ENCODE results near the gene ST3GAL4. TPM values are rescaled to one million over a fixed set of nuclear protein-coding genes. Genes with fewer than 3 reads are reported as not detected.
A peak's percentile ranks its signal among the peaks of the same experiment; 100 is the strongest.

The ST3GAL4 gene
- total and polyA plus RNA-seq, 8 donors, result 30.2 to 38.8 (median 34.6) TPM

DNA sequence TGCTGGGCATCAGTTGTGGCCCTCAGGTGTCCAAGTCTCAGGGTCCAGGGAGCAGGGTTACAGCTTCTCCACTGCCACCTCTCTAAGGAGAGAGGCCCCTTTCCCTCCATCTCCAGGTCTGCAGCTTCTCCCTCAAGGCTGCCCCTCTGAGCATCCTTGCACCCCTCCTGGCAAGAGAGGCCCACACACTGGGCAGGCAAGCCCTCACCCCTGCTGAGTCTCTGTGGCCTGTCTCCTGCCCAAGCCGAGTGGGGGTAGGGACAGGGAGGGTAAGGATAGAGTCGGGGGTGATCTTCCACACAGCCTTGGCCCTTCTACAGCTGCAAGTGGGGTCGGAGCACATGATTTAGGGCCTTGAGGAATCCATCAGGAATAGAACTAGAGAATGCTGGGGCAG, 76.6 kb downstream of the ST3GAL4 start:
- TF ChIP-seq, protein P1, sequence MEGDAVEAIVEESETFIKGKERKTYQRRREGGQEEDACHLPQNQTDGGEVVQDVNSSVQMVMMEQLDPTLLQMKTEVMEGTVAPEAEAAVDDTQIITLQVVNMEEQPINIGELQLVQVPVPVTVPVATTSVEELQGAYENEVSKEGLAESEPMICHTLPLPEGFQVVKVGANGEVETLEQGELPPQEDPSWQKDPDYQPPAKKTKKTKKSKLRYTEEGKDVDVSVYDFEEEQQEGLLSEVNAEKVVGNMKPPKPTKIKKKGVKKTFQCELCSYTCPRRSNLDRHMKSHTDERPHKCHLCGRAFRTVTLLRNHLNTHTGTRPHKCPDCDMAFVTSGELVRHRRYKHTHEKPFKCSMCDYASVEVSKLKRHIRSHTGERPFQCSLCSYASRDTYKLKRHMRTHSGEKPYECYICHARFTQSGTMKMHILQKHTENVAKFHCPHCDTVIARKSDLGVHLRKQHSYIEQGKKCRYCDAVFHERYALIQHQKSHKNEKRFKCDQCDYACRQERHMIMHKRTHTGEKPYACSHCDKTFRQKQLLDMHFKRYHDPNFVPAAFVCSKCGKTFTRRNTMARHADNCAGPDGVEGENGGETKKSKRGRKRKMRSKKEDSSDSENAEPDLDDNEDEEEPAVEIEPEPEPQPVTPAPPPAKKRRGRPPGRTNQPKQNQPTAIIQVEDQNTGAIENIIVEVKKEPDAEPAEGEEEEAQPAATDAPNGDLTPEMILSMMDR (IDR thresholded peaks at IDR 0.05), result no peak
- H3K36me3 ChIP-seq, result no peaks in the 10 kb centered on the region
- H3K4me1 ChIP-seq, result peaks cover 3% of the 10 kb centered on the region in 2 donors
- peak overlapping the region; percentile 7 to 56 for H3K27ac ChIP-seq
- no peaks in the 10 kb centered on the region for H3K27me3 ChIP-seq
- H3K9me3 ChIP-seq, result no peaks in the 10 kb centered on the region
- ATAC-seq, result peak; percentile 5
- intact Hi-C loops (cut with DNase I), result loop anchor here in 1 of 2 donors (10.0 kb wide), 1 partner anchor 117 kb away; no protein-coding TSS in a partner anchor
- DNase-seq, result no peak
- H3K4me3 ChIP-seq, result no peak overlapping the region

DNA sequence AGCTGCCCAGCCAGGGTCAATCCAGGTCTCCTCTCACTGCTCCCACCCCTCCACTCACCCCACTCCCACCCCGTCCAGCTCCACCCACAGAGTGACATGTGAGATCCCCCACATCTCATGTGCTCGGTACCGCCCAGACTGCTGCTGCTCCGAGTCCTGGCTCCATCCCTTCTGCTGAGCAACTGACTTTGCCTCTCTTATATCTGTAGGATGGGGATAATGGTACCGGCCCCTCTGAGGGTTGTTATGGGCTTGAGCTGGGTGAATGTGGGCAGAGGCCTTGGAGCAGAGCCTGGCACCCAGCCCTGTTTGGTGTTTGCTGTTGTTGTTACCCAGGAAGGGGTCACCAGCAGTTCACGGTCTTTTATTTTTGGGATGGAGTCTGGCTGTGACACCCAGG, 77.0 kb downstream of the ST3GAL4 start:
- peak overlapping the region; percentile 7 to 56 for H3K27ac ChIP-seq
- intact Hi-C loops (cut with DNase I), result loop anchor here in 1 of 2 donors (10.0 kb wide), 1 partner anchor 118 kb away; no protein-coding TSS in a partner anchor
- H3K36me3 ChIP-seq, result no peaks in the 10 kb centered on the region

DNA sequence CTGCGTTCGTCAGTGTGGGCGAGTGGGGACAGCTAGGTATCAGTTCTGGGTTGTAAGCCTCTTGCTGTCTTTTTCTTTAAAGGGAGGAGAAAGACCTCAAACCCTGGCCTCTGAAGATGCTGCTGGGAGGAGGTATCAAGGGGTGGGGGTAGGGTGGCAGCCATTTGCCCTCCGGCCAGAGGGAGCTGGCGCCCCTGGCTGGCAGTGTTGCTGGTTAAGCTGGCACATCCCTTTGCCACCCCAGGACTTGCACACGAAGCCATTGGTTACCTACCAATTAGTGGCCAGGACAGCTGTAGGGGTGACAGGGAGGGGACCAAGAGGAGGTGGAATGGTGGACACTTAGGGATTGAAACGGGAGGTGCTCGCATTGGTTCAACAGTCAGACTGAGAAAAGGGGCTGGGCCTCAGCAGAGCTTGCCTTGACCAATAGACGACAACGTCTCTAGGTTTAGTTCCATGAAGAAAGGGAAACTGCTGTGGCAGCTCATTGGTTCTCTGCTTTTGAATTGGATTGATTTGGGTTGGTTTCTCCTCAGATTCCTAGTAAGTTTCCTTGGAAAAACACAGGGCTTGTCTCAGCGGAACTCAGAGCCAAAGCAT, 77.9 kb downstream of the ST3GAL4 start:
- Histone ChIP-seq H3K27me3 (no peaks in the 10 kb centered on the region), H3K4me3 (no peak overlapping the region), H3K36me3 (no peaks in the 10 kb centered on the region), H3K9me3 (no peaks in the 10 kb centered on the region), H3K27ac (no peak overlapping the region), H3K4me1 (peaks cover 0 to 3% of the 10 kb centered on the region in 2 donors)
- TF ChIP-seq, protein P1 (IDR thresholded peaks at IDR 0.05), result no peak
- intact Hi-C loops (cut with DNase I), result loop anchor here in 1 of 2 donors (10.0 kb wide), 1 partner anchor 119 kb away; no protein-coding TSS in a partner anchor
- DNase-seq (no peak), ATAC-seq (no peak)

More for the DNA sequence above, 77.0 kb downstream of the ST3GAL4 start:
- Histone ChIP-seq H3K27me3 (no peaks in the 10 kb centered on the region), H3K9me3 (no peaks in the 10 kb centered on the region), H3K4me1 (peaks cover 2 to 3% of the 10 kb centered on the region in 2 donors), H3K4me3 (no peak overlapping the region)
- DNase-seq, result no peak
- TF ChIP-seq, protein P1 (IDR thresholded peaks at IDR 0.05), result no peak
- peak; percentile 38 for ATAC-seq

DNA sequence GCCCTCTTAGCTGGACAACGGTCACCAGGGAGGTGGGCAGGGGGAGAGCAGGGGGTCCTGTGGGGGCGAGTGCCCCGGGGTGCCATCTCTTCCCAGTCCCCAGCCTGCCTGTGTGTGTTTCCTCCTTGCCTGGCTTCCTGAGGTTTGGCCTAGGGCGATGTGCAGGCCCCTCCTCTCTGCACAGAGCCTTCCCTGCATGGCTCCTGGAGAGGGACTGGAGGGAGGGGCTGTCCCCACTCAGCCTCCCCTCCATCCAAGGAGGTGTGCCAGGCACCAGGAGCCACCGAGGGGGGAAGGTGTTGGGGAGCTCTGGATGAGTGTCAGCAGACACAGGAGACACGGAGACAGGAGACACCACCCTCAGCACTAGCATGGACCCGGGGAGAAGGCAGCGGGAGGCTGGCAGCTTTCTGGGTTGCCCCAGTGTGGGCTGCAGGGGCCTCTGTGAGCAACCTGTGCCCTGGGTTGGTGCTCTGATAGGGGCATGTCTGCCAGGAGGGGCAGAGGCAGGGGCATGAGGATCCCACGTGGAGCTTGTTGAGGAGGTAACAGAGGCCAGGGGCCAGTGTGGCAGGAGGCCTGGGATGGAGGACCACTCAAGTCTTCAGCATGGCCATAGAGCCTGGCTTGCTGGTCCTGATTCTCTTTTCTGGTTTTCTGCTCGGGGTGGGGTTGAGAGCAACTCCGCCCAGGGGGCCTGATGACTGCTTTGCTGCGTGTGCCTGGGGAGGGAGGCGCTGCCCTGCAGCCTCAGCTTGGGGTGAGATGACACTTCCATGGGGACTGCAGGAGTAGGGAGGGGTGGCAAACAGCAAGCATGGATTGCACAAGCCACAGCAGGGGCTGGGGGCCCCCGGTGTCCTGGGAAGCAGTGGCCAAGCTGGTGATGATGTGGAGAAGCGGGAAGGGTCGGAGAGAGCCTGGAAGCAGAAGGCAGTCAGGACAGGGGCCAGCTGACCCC, 78.8 kb downstream of the ST3GAL4 start:
- ATAC-seq, result no peak
- intact Hi-C loops (cut with DNase I), result loop anchor here in 1 of 2 donors (10.0 kb wide), 1 partner anchor 119 kb away; no protein-coding TSS in a partner anchor
- TF ChIP-seq, protein P1 (IDR thresholded peaks at IDR 0.05), result no peak
- Histone ChIP-seq H3K4me1 (peaks cover 0 to 3% of the 10 kb centered on the region in 2 donors), H3K27me3 (no peaks in the 10 kb centered on the region), H3K27ac (no peak overlapping the region), H3K4me3 (no peak overlapping the region), H3K36me3 (no peaks in the 10 kb centered on the region), H3K9me3 (no peaks in the 10 kb centered on the region)
- no peak for DNase-seq

DNA sequence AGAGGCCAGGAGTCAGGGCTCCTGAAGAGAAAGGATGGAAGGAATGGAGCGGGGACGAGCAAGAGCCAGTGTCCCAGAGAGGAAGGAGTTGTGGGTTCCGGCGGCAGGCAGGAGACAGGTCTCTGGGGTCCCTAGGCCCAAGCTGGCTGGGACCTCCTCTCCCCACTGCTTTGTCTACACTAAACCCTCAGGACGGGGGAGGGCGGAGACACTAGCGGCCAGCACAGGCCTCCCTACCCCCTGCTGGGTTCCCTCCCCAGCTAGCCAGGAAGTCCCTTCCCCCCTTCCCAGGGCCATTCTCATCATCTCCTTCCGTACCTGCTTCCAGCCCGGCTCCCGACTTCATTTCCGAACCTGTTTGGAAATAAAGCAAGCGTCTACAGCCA, 79.5 kb downstream of the ST3GAL4 start:
- Histone ChIP-seq H3K27me3 (no peaks in the 10 kb centered on the region), H3K27ac (no peak overlapping the region), H3K36me3 (no peaks in the 10 kb centered on the region), H3K9me3 (no peaks in the 10 kb centered on the region), H3K4me1 (peaks cover 0 to 3% of the 10 kb centered on the region in 2 donors), H3K4me3 (no peak overlapping the region)
- TF ChIP-seq, protein P1 (IDR thresholded peaks at IDR 0.05), result no peak
- intact Hi-C loops (cut with DNase I), result loop anchor here in 1 of 2 donors (10.0 kb wide), 1 partner anchor 120 kb away; no protein-coding TSS in a partner anchor
- ATAC-seq (no peak), DNase-seq (no peak)

Measured in left lung (tissue), 10 donors.